GM18870 (cell line): ENCODE data around the gene TMEM74B.
"Not testable (repeated sequence)": the region's sequence is repeated elsewhere in the genome, so short reads cannot be mapped to it uniquely, and the experiment has no call there.

ENCODE experiments used
- ATAC-seq: cut with Tn5 transposase; IDR thresholded peaks from one replicate; pipeline ENCODE4 v1.9.1; 2021; ENCODE audit warnings: moderate library complexity; ENCODE audit not compliant: unreplicated experiment

Gene TMEM74B

GRCh38 chr20:1184638-1185315 is at the start of gene TMEM74B:
Gene TMEM74B, minus strand, starts transcription at chr20:1184981. Its CDS starts 1,180 bp downstream, at chr20:1183801.
- no peak for ATAC-seq

- ATAC-seq = no peak
These were observed 47.7 kb upstream of the TMEM74B start for GRCh38 chr20:1232286-1233111.

- no peak for ATAC-seq
These were observed 44.8 kb upstream of the TMEM74B start for GRCh38 chr20:1229541-1229940.

GRCh38 chr20:1225783-1226654 is 41.2 kb upstream of the TMEM74B start, which contains the start of gene RAD21L1:
Gene RAD21L1, plus strand, starts transcription at chr20:1226044. Its CDS starts 2,410 bp downstream, at chr20:1228454.
- no peak for ATAC-seq

GRCh38 chr20:1225263-1225782 is 40.5 kb upstream of the TMEM74B start:
- no peak for ATAC-seq

- ATAC-seq = no peak
These were observed 39.6 kb upstream of the TMEM74B start for GRCh38 chr20:1224205-1224890.

GRCh38 chr20:1222750-1223149 is 38.0 kb upstream of the TMEM74B start:
- not testable (repeated sequence) for ATAC-seq

- not testable (repeated sequence) for ATAC-seq
These were observed 32.0 kb upstream of the TMEM74B start for GRCh38 chr20:1216527-1217427.

- ATAC-seq = no peak
These were observed 30.8 kb upstream of the TMEM74B start for GRCh38 chr20:1215386-1216170.

- no peak for ATAC-seq
These were observed 30.1 kb upstream of the TMEM74B start for GRCh38 chr20:1214838-1215261.

- no peak for ATAC-seq
These were observed 28.0 kb upstream of the TMEM74B start for GRCh38 chr20:1212607-1213396.

GRCh38 chr20:1212023-1212422 is 27.2 kb upstream of the TMEM74B start:
- ATAC-seq = no peak

- ATAC-seq = no peak
These were observed 25.7 kb upstream of the TMEM74B start for GRCh38 chr20:1210501-1210900.

GRCh38 chr20:1209447-1210387 is 24.9 kb upstream of the TMEM74B start:
- ATAC-seq = no peak

GRCh38 chr20:1207293-1207878 is 22.6 kb upstream of the TMEM74B start:
- no peak for ATAC-seq
